Activated CD8-positive, alpha-beta memory T cell treated with anti-CD3 and anti-CD28 coated beads, Interleukin-2, amount 50 U/mL, for 24 hours (primary cell): ENCODE data around the gene SPAG5.

Source experiments
- DNase-seq: peaks from one replicate; pipeline ENCODE4 v3.0.0-alpha.2; 2020; ENCODE audit errors: extremely low read depth

Gene SPAG5

GRCh38 chr17:28571361-28572122 is 27.3 kb downstream of the SPAG5 start, which contains the start of gene PIGS:
TSS of gene PIGS (minus strand) at chr17:28571524. CDS start at chr17:28571496, 28 bp downstream.
- DNase-seq = peak; percentile 84

GRCh38 chr17:28570716-28571360 is 28.0 kb downstream of the SPAG5 start:
- DNase-seq = no peak

DNA sequence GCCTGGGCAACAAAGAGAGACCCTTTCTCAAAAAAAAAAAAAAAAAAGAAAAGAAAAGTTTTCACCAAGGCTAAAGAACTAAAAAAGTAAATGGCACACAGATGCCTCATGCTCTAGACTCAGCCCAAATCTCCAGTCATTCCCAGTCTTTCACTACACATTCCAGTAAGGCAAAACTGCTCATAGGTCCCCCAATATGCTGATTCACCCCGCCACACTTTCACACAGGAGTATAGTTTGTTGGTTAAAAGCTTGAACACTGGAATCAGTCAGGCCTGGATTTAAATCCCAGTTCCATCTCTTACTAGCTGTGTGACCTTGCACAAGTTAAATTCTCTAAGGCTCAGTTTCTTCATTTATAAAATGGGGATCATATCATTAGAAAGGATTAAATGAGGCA is 29.4 kb downstream of the SPAG5 start:
- DNase-seq = no peak

GRCh38 chr17:28567604-28568003 is 31.2 kb downstream of the SPAG5 start:
- no peak for DNase-seq

DNA sequence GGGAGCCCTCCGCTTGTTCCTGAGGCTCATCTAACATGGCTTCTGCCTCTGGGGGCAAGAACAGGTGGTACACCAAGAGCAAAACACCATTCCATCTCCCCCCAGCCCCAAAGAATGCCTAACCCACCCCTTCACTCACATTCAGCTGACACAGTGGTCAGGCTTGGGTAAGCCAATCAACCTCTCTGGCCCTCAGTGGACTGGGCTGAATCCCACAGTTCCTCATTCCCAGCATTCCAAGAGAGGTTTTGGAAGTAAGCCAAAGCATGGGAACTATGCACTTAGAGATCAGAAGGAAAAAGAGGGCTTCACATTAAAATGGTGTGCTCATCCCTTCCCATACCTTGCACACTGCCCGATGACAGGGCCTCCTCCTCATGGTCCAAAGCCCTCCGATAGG is 35.4 kb downstream of the SPAG5 start:
- DNase-seq = no peak

- DNase-seq = no peak
Observed at GRCh38 chr17:28555022-28555421, 43.8 kb downstream of the SPAG5 start.

DNA sequence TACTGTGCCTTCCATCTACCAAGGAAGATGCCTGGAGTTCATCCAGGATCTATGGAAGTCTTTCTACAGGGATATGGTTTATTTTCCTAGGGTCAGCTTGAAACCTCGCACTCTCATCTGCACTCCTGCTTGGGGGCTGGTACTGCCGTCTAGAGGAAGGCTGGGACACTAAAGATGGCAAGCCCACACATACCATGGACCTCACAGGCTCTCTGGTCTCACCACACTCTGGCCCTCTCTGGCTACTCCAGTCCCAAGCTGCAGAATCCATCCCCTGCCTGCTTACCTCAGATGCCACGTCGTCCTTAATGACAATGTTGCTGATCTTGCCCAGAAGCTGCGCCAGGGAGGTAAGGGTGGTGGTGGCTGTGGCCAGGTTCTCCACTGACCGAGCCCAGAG is 44.3 kb downstream of the SPAG5 start:
- no peak for DNase-seq

DNA sequence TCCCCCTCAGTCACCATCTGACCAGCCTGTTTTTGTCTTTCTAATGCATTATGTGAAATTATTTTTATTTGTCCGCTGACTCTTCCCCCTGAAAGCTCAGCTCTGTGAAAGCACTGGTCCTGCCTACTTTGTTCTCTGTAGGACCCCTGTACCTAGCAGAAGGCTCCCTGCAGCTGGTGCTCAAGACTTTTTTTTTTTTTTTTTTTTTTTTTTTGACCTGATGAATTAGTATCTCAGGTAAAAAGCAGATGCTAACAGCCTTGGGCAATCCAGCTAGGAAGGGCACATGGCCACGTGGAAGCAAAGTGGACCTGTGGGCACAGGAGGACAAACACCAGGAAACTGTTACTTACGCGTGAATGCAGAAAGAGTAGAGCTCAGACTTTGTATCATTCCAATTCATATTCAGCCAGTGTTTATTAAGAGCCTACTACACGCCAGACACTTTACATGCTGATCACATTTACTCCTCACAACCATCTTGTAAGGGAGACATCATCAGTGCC is 45.8 kb downstream of the SPAG5 start:
- no peak for DNase-seq

DNA sequence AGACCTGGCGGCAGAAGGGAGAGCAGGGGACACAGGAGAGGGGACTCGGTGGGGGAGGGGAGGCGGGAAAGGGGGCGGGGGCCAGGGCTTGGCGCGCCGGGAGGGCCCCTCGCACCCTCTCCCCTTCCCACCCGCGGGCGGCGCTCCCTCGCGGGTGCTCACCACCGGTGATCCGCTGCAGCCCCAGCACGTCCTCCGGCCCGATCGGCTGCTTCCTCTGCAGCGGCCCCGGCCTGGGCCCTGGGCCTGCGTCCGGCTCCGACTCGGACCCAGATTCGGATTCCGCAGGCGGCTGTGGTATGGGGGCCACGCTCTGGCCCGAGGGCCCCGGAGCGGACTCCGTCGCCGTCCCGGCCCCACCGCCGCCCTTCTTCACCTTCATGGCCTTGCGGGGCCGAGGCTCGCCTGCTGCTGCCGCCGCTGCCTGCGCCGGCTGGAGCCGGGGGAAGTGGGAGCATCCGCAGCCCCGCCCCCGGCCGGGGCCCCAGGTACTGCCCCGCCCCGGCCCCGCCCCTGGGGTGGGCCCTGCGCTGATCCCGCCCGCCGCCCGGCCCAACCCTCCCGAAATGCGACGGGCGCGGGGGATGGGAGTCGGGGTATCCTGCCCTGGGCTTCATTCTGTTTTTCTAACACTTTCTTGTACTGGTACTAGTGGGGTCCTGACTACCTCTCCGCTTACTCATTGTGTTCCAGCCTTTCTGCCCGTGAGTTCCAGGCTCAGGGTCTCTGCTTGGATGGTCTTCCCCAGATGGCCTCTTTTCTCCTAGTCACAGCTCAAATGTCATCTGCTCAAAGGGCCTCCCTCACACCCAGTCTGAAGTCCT is 46.4 kb downstream of the SPAG5 start, which contains the start of gene UNC119:
Gene UNC119, minus strand, starts transcription at position 449 of the 824 bp plus-strand sequence. Its CDS starts 67 bp downstream, at position 382.
- DNase-seq = peak; percentile 19

DNA sequence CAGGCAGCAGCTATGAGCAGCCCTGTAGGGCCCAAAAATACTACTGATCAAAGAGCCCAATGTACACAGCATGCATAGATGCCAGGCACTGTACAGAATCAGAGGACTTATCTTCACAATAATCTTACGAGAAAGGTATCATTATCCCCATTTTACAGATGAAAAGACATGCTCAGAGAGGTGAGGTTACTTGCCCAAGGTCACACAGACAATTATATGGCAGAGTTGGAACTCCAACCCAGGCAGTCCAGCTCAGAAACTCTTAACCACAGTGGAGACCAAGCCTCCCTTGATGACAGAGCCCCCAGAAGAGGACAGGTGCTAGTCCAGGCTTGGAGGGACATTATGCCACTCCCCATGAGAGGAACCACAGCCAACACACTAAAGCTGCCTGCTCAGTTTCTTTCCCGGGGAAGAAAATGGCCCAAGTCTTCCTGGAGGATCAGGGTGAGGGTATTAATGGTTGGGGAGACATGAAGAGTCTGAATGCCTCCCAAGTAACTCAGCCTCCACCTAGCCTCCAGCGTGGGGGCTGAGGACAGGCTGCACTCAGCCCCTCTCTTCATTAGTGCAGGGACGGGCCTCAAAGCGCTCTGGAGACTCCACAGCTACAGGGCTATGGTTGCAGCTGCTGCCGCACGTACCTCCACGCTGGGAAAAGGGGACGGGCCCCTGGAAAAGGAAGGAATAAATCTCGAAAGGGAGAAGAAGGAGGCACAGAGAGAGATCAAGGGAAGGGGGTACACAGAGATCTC is 47.2 kb downstream of the SPAG5 start:
- DNase-seq = no peak

DNA sequence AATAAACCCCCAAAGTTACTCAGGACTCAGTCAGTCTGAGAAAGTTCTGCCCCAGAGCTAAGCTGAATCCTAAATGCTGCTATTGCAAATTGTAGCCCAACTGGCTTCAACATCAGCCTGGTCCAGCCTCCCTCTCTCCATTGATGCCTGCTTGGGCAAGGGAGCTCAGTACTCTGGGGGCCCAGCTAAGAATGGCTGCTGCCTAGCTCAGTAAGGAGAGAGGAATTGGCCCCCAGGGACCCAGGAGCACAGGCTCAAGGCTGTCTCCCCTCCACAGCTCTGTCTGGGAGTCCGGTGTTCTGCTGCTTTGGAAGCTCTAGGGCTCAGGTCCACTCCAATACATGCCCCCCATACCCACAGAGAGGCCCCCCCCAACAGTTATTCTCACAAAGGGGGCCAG is 48.0 kb downstream of the SPAG5 start:
- no peak for DNase-seq

- no peak for DNase-seq
Observed at GRCh38 chr17:28549236-28550132, 49.3 kb downstream of the SPAG5 start.

GRCh38 chr17:28548417-28549130 is 50.3 kb downstream of the SPAG5 start:
- DNase-seq = no peak

DNA sequence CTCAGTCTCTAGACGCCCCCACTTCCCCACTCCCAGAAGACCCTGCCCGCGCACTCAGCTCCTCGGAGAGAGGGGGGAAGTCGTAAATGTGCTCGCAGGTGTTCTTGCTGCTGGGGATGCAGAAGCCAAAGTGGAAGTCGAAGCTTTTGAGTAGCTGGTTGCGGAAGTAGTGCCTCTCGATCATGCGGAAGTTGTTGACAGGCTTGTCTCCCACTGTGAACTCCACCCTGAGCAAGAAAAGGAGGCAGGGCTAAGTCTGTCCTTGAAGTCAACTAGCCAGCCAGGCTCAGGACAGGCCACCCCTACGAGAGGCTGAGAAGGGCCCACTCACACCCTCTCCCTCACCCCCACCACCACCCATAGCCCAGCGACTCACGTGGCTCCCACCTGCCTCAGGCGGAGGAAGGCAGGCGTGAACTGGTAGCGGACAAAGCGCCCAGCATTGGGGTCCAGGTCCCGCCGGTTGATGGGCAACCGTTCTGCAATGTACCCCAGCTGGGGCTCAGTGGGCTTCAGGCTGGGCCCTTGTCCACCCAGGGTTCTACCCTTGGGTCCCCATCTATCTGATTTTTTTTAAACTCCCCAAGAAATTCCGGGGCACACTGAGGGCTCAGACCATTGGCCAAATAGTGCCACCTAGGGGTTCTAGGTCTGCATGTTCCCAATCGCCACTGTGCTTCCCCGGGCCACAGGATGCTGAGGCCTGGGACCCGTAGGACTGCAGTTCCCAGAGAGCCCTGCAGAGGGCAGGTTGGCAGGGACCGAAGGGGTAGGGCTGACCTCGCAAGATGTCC is 51.0 kb downstream of the SPAG5 start:
- DNase-seq = peak; percentile 44

DNA sequence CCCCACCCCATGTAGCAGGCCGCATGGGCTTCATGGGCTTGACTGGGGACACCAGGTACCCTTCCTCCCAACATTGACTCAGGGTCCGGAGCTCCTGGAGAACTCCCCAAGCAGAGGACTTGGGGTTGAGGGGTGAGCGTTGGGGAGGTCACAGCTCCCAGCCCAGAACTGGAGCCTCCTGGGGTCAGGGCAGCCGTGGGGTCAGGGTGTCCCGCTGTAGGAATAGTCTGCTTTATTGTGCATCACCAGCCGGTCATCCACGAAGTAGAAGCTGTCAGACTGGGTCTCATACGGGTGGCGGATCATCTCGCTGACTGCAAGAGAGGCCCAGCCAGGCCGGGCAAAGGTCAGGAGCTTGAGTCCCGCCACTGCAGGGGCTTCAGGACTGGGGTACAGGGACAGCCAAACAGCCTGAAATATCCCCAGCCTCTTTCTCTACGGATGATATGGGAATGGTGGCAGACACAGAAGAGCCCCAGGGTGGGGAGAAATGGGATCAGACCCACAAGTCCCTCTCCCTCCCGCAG is 51.7 kb downstream of the SPAG5 start:
- DNase-seq = no peak

DNA sequence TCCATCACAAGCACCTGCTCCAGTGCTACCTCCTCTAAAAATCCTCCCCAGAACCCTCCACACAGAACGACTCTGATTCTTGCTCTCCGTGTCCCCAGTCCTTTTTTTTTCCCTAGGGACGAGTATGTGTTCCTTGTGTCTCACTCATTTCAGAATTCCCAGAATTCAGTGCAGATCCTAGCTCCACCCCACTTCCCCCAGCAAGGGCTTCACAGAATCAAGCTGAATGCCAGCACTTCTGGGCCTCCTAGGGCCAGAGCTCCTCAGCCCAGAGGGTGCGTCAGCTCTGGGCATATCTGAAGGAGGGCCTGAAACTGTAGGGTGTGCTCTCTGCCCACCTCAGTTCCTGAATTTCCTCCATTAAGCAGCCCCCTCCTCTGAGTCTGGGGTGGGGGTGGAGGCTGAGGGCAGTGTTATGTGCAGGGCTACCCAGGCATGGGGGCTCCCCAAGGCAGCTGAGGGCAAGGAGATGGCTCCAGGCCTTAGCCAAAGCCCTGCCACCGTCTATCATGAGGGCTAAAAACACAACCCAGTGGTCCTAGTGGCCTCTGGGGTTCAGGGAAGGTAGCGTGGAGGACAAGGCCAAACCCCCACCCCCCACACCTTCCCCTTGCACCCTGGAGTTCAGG is 52.9 kb downstream of the SPAG5 start:
- no peak for DNase-seq

DNA sequence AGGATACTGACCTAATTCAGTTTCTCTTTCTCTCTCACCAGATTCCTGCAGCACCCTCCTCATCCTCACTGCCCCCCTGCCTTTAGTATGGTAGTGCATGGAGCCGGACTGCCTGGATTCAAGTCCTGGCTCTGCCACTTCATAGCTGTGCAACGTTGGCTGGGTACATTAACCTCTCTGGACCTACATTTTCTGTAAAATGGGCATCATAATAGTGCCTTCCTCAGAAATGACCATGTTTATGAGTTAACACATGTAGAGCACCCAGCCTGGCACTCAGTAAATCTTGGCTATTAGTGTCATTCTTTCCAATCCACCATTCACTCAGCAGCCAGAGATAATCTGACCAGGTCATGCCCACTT is 53.7 kb downstream of the SPAG5 start:
- DNase-seq = no peak
